HCT116 (cell line): ENCODE results near the gene ISCU. TPM values are rescaled to one million over a fixed set of nuclear protein-coding genes. Genes with fewer than 3 reads are reported as not detected.

ENCODE experiments used
- ATAC-seq: fragments of 200-7000 bp; cut with Tn5 transposase; 2 replicates; pipeline ENCODE4 v1.9.1; 2020; ENCODE audit warnings: mild to moderate bottlenecking, moderate library complexity
- BruUV-seq: library from RNA; stranded (reverse); fragments of 400-500 nt; replicated peaks from 2 replicates; lab custom pipeline; 2021; lab: Mats Ljungman, UMichigan
- CTCF ChIA-PET: fragments of 300-600 bp; sonication (Branson Sonifier 250); formaldehyde crosslinking; loops from one replicate; lab custom pipeline; 2021; ENCODE audit warnings: antibody characterized with exemption; lab: Charles Lee
- POLR2A ChIA-PET: fragments of 300-600, 350-600 bp; sonication (Branson Sonifier 250); formaldehyde crosslinking; loops from one replicate; lab custom pipeline; 2021; ENCODE audit warnings: antibody characterized with exemption; lab: Charles Lee
- RAD21 ChIA-PET, 2 experiments: fragments of 300-600 bp; sonication (Branson Sonifier 250); formaldehyde crosslinking; loops; one replicate each; lab custom pipeline; 2023; ENCODE audit warnings: low total read pairs in 2 of 2; ENCODE audit not compliant: uncharacterized antibody in 2 of 2, unreplicated experiment in 2 of 2, low non-redundant PET in 1 of 2; lab: Charles Lee
- DNase-seq: peaks from one replicate; pipeline ENCODE4 v3.0.0-alpha.2; 2010; ENCODE audit warnings: low read depth, low spot score
- H2AFZ ChIP-seq: fragments of 200-600 bp; shearing (Covaris generic), sonication (generic); 2 replicates; pipeline ENCODE4 v1.6.1; 2017; ENCODE audit warnings: low read depth, mixed run types, mixed read lengths, antibody characterized with exemption, low read length; ENCODE audit not compliant: poor library complexity, severe bottlenecking
- H3K27ac ChIP-seq: 2 replicates; pipeline ENCODE4 v1.5.1; 2012; ENCODE audit warnings: low read depth, low read length
- H3K27me3 ChIP-seq: fragments of 200-600 bp; sonication (generic); 2 replicates; pipeline ENCODE4 v1.6.1; 2016; ENCODE audit warnings: mixed run types, low read length, mixed read lengths; ENCODE audit not compliant: insufficient read depth
- H3K36me3 ChIP-seq, 2 experiments: fragments of 200-500 bp in 1 of 2; fragments of 200-600 bp in 1 of 2; sonication (Bioruptor generic) in 1 of 2; sonication (generic) in 1 of 2; 2 replicates each; pipeline versions ENCODE4 v1.5.1 to v1.6.1; 2014 to 2016; ENCODE audit warnings: low read length in 2 of 2, inconsistent platforms in 1 of 2, mixed read lengths in 1 of 2, mixed run types in 1 of 2; ENCODE audit not compliant: insufficient read depth in 2 of 2, control insufficient read depth in 1 of 2
- H3K4me1 ChIP-seq, 2 experiments: fragments of 200-600 bp in 1 of 2; sonication (generic) in 1 of 2; 2 replicates each; pipeline versions ENCODE4 v1.5.1 to v1.6.1; 2012 to 2017; ENCODE audit warnings: low read length in 2 of 2, inconsistent platforms in 1 of 2, mild to moderate bottlenecking in 1 of 2, mixed read lengths in 1 of 2, mixed run types in 1 of 2, moderate library complexity in 1 of 2; ENCODE audit not compliant: insufficient read depth in 2 of 2, control insufficient read depth in 1 of 2
- H3K4me2 ChIP-seq: fragments of 200-600 bp; sonication (generic); 2 replicates; pipeline ENCODE4 v1.6.1; 2017; ENCODE audit warnings: mixed run types, low read length, mixed read lengths
- H3K4me3 ChIP-seq, 2 experiments: fragments of 200-600 bp in 1 of 2; sonication (generic) in 1 of 2; replicated peaks in 1 of 2; 2 replicates each; pipeline ENCODE4 v1.5.1; 2011 to 2016; ENCODE audit warnings: low read length in 2 of 2, control low read depth in 1 of 2, low read depth in 1 of 2, mild to moderate bottlenecking in 1 of 2, mixed read lengths in 1 of 2, mixed run types in 1 of 2
- H3K79me2 ChIP-seq: fragments of 200-600 bp; sonication (generic); 2 replicates; pipeline ENCODE4 v1.6.1; 2017; ENCODE audit warnings: mild to moderate bottlenecking, mixed run types, low read length, moderate library complexity, mixed read lengths; ENCODE audit not compliant: insufficient read depth
- H3K9ac ChIP-seq: fragments of 200-600 bp; sonication (generic); 2 replicates; pipeline ENCODE4 v1.6.1; 2016; ENCODE audit warnings: low read length, mixed read lengths
- H3K9me2 ChIP-seq: fragments of 200-600 bp; sonication (generic), shearing (Covaris generic); 2 replicates; pipeline ENCODE4 v1.6.1; 2017; ENCODE audit warnings: mixed run types, mild to moderate bottlenecking, moderate library complexity; ENCODE audit not compliant: insufficient read depth
- H3K9me3 ChIP-seq, 2 experiments: fragments of 200-500 bp in 1 of 2; fragments of 200-600 bp in 1 of 2; sonication (Bioruptor generic) in 1 of 2; sonication (generic) in 1 of 2; 2 replicates each; pipeline ENCODE4 v1.6.1; 2014 to 2017; ENCODE audit warnings: low read length in 2 of 2, mixed read lengths in 2 of 2, inconsistent platforms in 1 of 2, low read depth in 1 of 2, mild to moderate bottlenecking in 1 of 2, mixed run types in 1 of 2, moderate library complexity in 1 of 2; ENCODE audit not compliant: control insufficient read depth in 1 of 2, insufficient read depth in 1 of 2
- H4K20me1 ChIP-seq: fragments of 200-600 bp; sonication (generic), shearing (Covaris generic); 2 replicates; pipeline ENCODE4 v1.6.1; 2017; ENCODE audit warnings: mixed run types, mild to moderate bottlenecking, moderate library complexity; ENCODE audit not compliant: insufficient read depth
- ATF3 ChIP-seq: IDR thresholded peaks from 2 replicates; pipeline ENCODE4 v1.6.1; 2012
- EGR1 ChIP-seq: IDR thresholded peaks from 2 replicates; pipeline ENCODE4 v1.6.1; 2012; ENCODE audit warnings: low read depth
- EZH2phosphoT487 ChIP-seq: fragments of 200-600 bp; IDR thresholded peaks from 2 replicates; pipeline ENCODE4 v1.6.1; 2018; ENCODE audit warnings: antibody characterized with exemption, borderline replicate concordance
- JUND ChIP-seq: IDR thresholded peaks from 2 replicates; pipeline ENCODE4 v1.6.1; 2012
- SIN3A ChIP-seq: IDR thresholded peaks from 2 replicates; pipeline ENCODE4 v1.6.1; 2012; ENCODE audit warnings: low read depth
- YY1 ChIP-seq: IDR thresholded peaks from 2 replicates; pipeline ENCODE4 v1.6.1; 2011; ENCODE audit warnings: low read length, low read depth, moderate library complexity, mild to moderate bottlenecking; ENCODE audit not compliant: insufficient replicate concordance; ENCODE audit errors: extremely low read depth
- ZNF274 ChIP-seq: fragments of 200-500 bp; sonication (Bioruptor generic); IDR thresholded peaks from 2 replicates; pipeline ENCODE4 v1.6.1; 2014; ENCODE audit warnings: mild to moderate bottlenecking, low read depth, low read length, inconsistent platforms
- intact Hi-C: fragments of 100-400 bp; cut with micrococcal nuclease; formaldehyde crosslinking; loops from 2 replicates; pipeline ENCODE4 v1.10.0; 2022
- total RNA-seq: library from RNA; stranded (reverse); gene quantifications from one replicate; pipeline ENCODE4 v1.2.1, GENCODE V29; 2021; ENCODE audit not compliant: unreplicated experiment
- TF ChIP-seq, protein P1 (sequence below): IDR thresholded peaks from 2 replicates; pipeline ENCODE4 v1.6.1; 2012
- TF ChIP-seq, protein P2 (sequence below): IDR thresholded peaks from 2 replicates; pipeline ENCODE4 v1.6.1; 2011; ENCODE audit warnings: mild to moderate bottlenecking, low read length, moderate library complexity; ENCODE audit not compliant: insufficient replicate concordance; ENCODE audit errors: extremely low read depth

Gene ISCU
- total RNA-seq, 1 experiment from 2014 or later = 89.6 TPM

- TF ChIP-seq, protein P1, sequence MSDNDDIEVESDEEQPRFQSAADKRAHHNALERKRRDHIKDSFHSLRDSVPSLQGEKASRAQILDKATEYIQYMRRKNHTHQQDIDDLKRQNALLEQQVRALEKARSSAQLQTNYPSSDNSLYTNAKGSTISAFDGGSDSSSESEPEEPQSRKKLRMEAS = 0 out of 2 replicates have a peak, but pooled peaks have one; percentile 16
- TF ChIP-seq EGR1 = peak; percentile 89
Observed at GRCh38 chr12:108611884-108612415, 49.6 kb downstream of the ISCU start (continued).

GRCh38 chr12:108612788-108613282, 50.4 kb downstream of the ISCU start:
- Histone ChIP-seq H2AFZ (peak overlapping the region; percentile 88), H3K36me3 (no peaks in the 10 kb centered on the region), H3K9me2 (no peaks in the 10 kb centered on the region), H3K27me3 (no peaks in the 10 kb centered on the region), H3K79me2 (no peaks in the 10 kb centered on the region), H3K4me2 (peak overlapping the region; percentile 69), H3K27ac (no peak overlapping the region), H3K4me3 (no peak overlapping the region), H4K20me1 (no peaks in the 10 kb centered on the region), H3K9ac (no peak overlapping the region), H3K9me3 (peaks cover 0 to 6% of the 10 kb centered on the region in 2 experiments; a peak in 1 of 4 replicates), H3K4me1 (peaks cover 15 to 22% of the 10 kb centered on the region in 2 experiments)
- ChIA-PET POLR2A (no interaction called here), CTCF (interaction anchor here (0.6 kb wide), 1 partner anchor 694 kb away, joined by 4 read pairs; no protein-coding TSS in a partner anchor), RAD21 (no interaction called here)
- intact Hi-C loops = loop anchor here (10.0 kb wide), 2 partner anchors 278 to 698 kb away; partner anchors contain the start of gene CMKLR1
- BruUV-seq = no TSS peak
- no peak for TF ChIP-seq EZH2phosphoT487
- no peak for TF ChIP-seq YY1
- TF ChIP-seq JUND = no peak
- no peak for TF ChIP-seq ATF3
- no peak for TF ChIP-seq ZNF274
- TF ChIP-seq EGR1 = no peak
- TF ChIP-seq SIN3A = no peak
- TF ChIP-seq, protein P2, sequence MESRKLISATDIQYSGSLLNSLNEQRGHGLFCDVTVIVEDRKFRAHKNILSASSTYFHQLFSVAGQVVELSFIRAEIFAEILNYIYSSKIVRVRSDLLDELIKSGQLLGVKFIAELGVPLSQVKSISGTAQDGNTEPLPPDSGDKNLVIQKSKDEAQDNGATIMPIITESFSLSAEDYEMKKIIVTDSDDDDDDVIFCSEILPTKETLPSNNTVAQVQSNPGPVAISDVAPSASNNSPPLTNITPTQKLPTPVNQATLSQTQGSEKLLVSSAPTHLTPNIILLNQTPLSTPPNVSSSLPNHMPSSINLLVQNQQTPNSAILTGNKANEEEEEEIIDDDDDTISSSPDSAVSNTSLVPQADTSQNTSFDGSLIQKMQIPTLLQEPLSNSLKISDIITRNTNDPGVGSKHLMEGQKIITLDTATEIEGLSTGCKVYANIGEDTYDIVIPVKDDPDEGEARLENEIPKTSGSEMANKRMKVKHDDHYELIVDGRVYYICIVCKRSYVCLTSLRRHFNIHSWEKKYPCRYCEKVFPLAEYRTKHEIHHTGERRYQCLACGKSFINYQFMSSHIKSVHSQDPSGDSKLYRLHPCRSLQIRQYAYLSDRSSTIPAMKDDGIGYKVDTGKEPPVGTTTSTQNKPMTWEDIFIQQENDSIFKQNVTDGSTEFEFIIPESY = no peak
- DNase-seq = peak; percentile 24
- ATAC-seq = peak; percentile 73
